ENCODE measurements around the gene TBL1X.
"Not testable (repeated sequence)": the region's sequence is repeated elsewhere in the genome, so short reads cannot be mapped to it uniquely, and the experiment has no call there.

Gene TBL1X

DNA sequence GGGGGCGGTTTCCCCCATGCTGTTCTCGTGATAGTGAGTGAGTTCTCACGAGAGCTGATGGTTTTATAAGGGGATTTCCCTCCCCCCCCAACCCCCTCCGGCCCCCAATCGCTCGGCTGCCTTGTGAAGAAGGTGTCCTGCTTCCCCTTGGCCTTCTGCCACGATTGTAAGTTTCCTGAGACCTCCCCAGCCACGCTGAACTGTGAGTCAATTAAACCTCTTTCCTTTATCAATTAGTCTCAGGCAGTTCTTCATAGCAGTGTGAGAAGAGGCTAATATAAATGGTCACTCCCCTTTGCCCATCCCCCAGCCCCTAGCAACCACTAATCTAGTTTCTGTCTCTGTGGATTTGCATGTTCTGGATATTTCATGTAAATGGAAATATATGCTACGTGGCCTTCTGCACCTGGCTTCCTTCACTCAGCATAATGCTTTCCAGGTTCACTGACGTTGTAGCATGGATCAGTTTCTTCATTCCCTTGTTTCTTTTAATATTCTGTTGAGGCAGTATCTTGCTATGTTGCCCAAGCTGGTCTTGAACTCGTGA lies 284.4 kb downstream of the TBL1X start:
- DNase-seq (ENCODE audit: low read depth) = no peak
- H3K4me3 ChIP-seq (ENCODE audit: low read length) = no peak overlapping the region
- TF ChIP-seq, protein P1, sequence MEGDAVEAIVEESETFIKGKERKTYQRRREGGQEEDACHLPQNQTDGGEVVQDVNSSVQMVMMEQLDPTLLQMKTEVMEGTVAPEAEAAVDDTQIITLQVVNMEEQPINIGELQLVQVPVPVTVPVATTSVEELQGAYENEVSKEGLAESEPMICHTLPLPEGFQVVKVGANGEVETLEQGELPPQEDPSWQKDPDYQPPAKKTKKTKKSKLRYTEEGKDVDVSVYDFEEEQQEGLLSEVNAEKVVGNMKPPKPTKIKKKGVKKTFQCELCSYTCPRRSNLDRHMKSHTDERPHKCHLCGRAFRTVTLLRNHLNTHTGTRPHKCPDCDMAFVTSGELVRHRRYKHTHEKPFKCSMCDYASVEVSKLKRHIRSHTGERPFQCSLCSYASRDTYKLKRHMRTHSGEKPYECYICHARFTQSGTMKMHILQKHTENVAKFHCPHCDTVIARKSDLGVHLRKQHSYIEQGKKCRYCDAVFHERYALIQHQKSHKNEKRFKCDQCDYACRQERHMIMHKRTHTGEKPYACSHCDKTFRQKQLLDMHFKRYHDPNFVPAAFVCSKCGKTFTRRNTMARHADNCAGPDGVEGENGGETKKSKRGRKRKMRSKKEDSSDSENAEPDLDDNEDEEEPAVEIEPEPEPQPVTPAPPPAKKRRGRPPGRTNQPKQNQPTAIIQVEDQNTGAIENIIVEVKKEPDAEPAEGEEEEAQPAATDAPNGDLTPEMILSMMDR (conservative IDR thresholded peaks at IDR 0.05; ENCODE audit: low read length) = no peak

DNA sequence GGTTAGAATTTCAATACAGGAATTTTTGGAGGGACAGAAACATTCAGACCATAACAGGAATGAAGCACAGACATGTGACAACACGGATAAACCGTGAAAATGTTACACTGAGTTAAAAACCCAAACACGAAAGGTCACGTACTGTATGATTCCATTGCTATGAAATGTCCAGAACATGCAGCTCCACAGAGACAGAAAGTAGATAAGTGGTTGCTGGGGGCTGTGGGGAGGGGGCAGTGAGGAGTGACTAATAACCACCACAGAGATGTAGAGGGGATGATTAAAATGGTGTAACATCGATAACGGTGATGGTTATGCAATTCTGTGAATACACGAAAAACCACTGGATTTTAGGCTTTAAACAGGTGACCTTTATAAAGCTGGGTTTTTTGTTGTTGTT lies 292.5 kb downstream of the TBL1X start:
- TF ChIP-seq, protein P1 (conservative IDR thresholded peaks at IDR 0.05; ENCODE audit: low read length) = no peak
- DNase-seq (ENCODE audit: low read depth) = no peak
- H3K4me3 ChIP-seq (ENCODE audit: low read length) = no peak overlapping the region

DNA sequence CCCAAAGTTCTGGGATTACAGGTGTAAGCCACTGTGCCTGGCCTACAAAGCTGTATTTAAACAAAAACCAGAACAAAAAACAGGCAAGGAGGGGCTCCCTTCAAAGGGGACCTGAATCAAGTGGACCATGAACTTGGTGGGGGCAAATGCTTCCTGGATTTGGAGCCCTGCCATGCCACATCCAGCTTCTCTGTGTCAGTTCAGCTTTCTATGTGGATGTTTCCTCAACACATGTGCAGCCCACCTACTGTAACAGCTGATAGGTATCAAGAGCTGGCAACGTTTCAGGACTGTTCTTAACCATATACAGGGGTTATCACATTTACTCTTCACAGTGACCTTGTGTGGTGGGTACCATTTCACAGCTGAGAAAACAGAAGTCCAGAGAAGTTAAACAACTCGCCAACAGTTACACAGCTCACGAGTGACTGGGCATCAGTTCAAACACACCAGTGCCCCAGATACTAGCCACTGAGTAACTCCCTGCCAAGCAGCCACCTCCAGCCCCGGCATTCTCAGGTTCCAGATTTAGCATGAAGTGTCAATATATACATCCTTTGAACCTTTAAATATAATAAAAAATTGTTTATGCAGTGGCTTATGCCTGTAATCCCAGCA lies 293.3 kb downstream of the TBL1X start:
- no peak overlapping the region for H3K4me3 ChIP-seq (ENCODE audit: low read length)
- no peak for DNase-seq (ENCODE audit: low read depth)
- TF ChIP-seq, protein P1 (conservative IDR thresholded peaks at IDR 0.05; ENCODE audit: low read length) = no peak

DNA sequence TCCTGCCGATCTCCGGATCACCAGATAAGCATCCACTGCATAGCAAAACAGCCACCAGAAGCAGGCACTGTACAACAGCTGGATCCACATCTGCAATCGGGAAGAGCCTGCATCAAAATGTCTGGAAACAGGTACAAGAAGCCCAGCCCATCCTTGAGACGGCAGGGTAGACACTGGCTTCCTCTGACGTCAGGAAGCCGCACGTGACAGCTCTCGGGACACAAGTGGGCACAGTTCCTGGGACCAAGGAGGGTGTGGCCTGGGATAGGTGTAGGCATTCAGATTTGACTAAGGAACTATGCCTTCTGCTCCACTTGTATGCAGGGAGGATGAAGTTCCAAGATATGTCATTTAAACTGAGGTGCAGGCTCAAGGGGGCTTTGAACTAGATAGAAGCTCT lies 294.5 kb downstream of the TBL1X start:
- TF ChIP-seq, protein P1 (conservative IDR thresholded peaks at IDR 0.05; ENCODE audit: low read length) = no peak
- H3K4me3 ChIP-seq (ENCODE audit: low read length) = no peak overlapping the region
- DNase-seq (ENCODE audit: low read depth) = no peak

DNA sequence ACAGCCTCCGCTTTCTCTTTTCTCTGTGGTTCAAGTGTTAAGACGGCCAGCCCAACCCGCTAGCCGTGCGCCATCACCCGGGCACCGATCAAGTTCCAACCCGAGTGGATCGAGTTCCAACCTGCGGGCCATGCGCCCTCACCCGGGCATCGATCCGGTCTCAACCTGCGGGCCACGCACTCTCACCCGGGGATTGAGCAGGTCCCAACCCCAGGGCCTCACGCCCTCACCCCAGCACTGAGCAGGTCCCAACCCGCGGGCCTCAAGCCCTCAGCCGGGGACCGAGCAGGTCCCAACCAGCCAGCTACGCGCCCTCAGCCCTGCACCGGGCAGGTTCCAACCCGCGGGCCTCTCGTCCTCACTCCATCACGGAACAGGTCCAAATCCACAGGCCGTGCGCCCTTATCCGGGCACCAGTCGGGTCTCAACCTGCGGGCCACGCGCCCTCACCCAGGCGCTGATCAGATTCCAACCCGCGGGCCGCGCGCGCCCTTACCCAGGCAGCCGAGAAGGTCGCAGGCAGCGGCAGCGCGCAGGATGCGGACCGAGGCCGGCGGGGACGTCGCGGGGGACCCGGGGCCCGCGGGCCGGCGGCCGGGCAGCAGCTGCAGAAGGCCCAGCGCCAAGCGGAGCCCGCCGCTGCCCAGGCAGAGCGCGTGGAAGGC lies 300.3 kb downstream of the TBL1X start:
- DNase-seq (ENCODE audit: low read depth) = no peak
- H3K4me3 ChIP-seq (ENCODE audit: low read length) = no peak overlapping the region
- TF ChIP-seq, protein P1 (conservative IDR thresholded peaks at IDR 0.05; ENCODE audit: low read length) = no peak

DNA sequence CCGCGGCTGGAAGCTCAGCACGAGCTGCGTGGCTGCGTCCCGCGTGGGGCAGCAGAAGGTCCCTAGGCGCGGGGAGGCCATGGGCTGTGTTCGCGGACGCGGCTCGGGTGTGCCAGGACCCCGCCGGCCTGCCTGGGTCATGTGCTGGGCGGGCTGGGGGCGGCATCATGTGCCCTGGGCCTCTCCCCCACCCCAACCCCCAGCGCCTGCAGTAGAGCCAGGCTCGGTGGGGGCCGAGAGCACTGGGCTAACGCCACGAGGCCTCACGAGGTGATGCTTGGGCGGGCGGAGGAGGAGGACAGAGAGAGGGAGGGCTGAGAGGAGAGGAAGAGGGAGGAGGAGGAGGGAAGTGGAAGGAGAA lies 300.9 kb downstream of the TBL1X start, which contains the start of gene GPR143:
TSS of gene GPR143 (minus strand) at position 111 of the 361 bp plus-strand sequence. CDS start at position 81, 30 bp downstream.
- TF ChIP-seq, protein P1 (conservative IDR thresholded peaks at IDR 0.05; ENCODE audit: low read length) = no peak
- no peak for DNase-seq (ENCODE audit: low read depth)
- H3K4me3 ChIP-seq (ENCODE audit: low read length) = no peak within 1 kb of the TSS

DNA sequence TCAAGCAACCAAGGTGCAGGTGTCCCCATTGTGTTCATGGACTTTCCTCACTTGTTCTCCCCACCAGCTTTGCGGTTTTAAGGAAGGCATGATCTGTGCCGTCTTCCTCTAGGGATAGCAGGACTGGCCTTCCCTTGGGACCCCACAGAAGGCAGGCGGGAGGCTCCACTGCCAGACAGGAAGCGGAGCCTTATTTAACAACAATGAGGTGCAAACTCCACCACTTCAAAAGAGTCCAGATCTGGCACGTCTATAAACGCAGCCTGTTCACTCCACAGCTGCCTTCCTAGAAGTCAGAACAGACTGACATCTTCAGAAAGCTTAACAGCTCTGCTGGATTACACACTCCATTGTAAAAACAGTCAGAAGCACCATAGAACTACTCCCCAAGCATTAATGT lies 302.5 kb downstream of the TBL1X start:
- no peak for DNase-seq (ENCODE audit: low read depth)
- H3K4me3 ChIP-seq (ENCODE audit: low read length) = no peak overlapping the region
- TF ChIP-seq, protein P1 (conservative IDR thresholded peaks at IDR 0.05; ENCODE audit: low read length) = no peak

DNA sequence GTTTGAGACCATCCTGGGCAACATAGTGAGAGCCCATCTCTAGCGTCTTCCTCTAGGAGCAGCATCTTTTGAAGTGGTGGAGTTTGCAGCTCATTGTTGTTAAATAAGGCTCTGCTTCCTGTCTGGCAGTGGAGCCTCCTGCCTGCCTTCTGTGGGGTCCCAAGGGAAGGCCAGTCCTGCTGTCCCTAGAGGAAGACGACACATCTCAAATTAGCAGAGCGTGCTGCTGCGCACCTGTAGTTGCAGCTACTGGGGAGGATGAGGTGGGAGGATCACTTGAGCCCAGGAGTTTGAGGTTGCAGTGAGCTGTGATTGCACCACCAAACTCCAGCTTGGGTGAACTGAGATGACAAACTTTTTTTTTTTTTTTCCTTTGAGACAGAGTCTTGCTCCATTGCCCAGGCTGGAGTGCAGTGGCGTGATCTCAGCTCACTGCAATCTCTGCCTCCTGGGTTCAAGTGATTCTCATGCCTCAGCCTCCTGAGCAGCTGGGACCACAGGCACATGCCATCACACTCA lies 303.5 kb downstream of the TBL1X start:
- DNase-seq (ENCODE audit: low read depth); H3K4me3 ChIP-seq (ENCODE audit: low read length): not testable (repeated sequence)
